T-helper 22 cell (primary cell): ENCODE measurements around the gene CDKN2AIPNL.
"Not testable (repeated sequence)": the region's sequence is repeated elsewhere in the genome, so short reads cannot be mapped to it uniquely, and the experiment has no call there.

Source experiments
- DNase-seq: peaks from one replicate; pipeline ENCODE4 v3.0.0-alpha.2; 2020; ENCODE audit warnings: low read depth

The CDKN2AIPNL gene

GRCh38 chr5:134397196-134397595 is 14.5 kb downstream of the CDKN2AIPNL start:
- no peak for DNase-seq

GRCh38 chr5:134396274-134396673 is 15.4 kb downstream of the CDKN2AIPNL start:
- DNase-seq: no peak

- DNase-seq: no peak
Observed at GRCh38 chr5:134394932-134395331, 16.7 kb downstream of the CDKN2AIPNL start.

GRCh38 chr5:134392301-134392700 is 19.4 kb downstream of the CDKN2AIPNL start:
- DNase-seq: no peak

- no peak for DNase-seq
Observed at GRCh38 chr5:134387443-134387842, 24.2 kb downstream of the CDKN2AIPNL start.

- DNase-seq: no peak
Observed at GRCh38 chr5:134383980-134384697, 27.5 kb downstream of the CDKN2AIPNL start.

GRCh38 chr5:134382204-134382603 is 29.5 kb downstream of the CDKN2AIPNL start:
- not testable (repeated sequence) for DNase-seq

- DNase-seq: no peak
Observed at GRCh38 chr5:134380346-134380745, 31.3 kb downstream of the CDKN2AIPNL start.

- no peak for DNase-seq
Observed at GRCh38 chr5:134374232-134374631, 37.4 kb downstream of the CDKN2AIPNL start.

- DNase-seq: not testable (repeated sequence)
Observed at GRCh38 chr5:134373633-134374032, 38.0 kb downstream of the CDKN2AIPNL start.

GRCh38 chr5:134371834-134372340 is 39.8 kb downstream of the CDKN2AIPNL start:
- no peak for DNase-seq

- DNase-seq: peak; percentile 96
Observed at GRCh38 chr5:134370871-134371833, 40.5 kb downstream of the CDKN2AIPNL start, which contains the start of gene UBE2B. TSS of gene UBE2B (plus strand) at chr5:134371569. CDS start at chr5:134371596, 27 bp downstream.

- DNase-seq: no peak
Observed at GRCh38 chr5:134370311-134370870, 41.3 kb downstream of the CDKN2AIPNL start.

- DNase-seq: no peak
Observed at GRCh38 chr5:134365604-134366003, 46.1 kb downstream of the CDKN2AIPNL start.

- DNase-seq: no peak
Observed at GRCh38 chr5:134355681-134356080, 56.0 kb downstream of the CDKN2AIPNL start.
